OCI-M1 (cell line): Measurements from ENCODE around the gene IL22RA2.
A peak's percentile ranks its signal among the peaks of the same experiment; 100 is the strongest.

ENCODE experiments used
- DNase-seq: peaks from one replicate; lab custom pipeline; 2025; lab: John Stamatoyannopoulos, UW

IL22RA2 gene

GRCh38 chr6:137095093-137095492, 78.4 kb downstream of the IL22RA2 start:
- no peak for DNase-seq

GRCh38 chr6:137094411-137095008, 78.9 kb downstream of the IL22RA2 start:
- DNase-seq, result peak; percentile 85
